ENCODE data around the gene APC2.

APC2 gene

DNA sequence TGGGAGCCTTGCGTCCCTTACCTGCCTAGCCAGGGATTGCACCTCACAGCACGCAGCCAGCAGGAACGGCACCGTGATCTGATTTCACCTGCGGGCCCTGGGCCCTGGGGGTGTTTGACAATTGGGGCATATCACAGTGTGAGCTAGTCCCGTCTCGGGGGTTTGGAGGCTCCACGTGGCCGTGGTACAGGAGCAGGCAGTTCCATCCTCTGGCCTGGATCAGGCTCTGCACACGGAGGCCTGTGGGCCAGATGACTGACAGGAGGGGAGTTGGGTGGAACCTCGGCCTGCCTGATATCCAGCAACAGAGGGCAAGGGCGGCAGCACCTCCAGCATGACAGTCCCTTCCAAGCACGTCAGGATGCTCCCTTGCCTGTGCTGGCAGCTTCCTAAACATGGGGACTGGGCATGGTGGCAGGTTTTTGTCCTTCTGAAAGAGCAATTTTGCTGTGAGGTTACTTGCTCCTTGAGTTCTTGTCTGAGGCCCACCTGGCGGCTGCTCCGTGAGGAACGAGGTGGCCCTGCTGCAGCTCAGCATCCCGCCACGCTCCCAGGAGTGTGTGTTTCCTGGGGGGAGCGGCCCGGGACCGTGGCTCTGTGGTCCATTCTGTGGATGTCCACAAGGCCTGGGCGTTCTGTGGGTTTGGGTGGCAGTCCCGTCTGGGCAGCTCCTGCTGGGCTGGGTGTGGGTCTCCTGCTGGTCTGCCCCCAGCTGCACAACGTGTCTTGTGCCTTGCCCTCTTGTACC, 18.0 kb upstream of the APC2 start:
- DNase-seq: no peak

GRCh38 chr19:1432507-1432887, 17.4 kb upstream of the APC2 start:
- no peak for DNase-seq

GRCh38 chr19:1433119-1434039, 16.5 kb upstream of the APC2 start:
- no peak for DNase-seq

DNA sequence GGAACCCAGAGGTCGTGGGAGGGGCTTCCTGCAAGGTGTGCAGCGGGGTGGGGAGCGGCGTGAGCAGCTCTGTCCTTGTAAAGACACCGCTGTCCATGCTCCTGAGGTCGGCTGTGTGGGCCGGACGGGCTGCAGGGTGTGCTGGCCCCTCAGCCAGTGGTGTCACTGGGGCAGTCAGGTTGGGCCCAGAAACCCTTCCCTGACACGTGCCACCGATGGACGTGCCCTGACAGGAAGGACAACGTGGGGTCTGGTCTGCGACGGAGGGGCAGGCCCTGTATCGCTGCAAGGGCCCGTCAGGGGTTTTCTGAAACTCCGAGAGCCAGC, 15.9 kb upstream of the APC2 start:
- DNase-seq: no peak

DNA sequence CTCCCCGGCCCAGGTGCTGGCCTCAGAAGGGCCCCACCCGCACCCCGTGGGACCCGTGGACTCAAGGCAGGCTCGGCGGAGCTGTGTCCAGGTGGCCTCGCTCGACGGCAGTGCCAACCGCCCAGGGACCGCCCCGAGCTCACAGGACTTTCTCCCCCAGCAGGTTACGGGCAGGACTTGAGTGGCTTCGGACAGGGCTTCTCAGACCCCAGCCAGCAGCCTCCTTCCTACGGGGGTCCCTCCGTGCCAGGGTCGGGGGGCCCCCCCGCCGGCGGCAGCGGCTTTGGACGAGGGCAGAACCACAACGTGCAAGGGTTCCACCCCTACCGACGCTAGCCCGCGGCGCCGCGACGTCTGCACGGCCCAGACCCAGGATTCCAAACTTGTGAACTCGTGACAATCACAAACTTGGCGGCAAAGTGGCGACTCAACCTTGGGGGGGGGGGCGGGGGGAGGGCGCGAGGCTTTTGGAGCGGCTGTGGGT, 15.3 kb upstream of the APC2 start:
- DNase-seq: no peak

DNA sequence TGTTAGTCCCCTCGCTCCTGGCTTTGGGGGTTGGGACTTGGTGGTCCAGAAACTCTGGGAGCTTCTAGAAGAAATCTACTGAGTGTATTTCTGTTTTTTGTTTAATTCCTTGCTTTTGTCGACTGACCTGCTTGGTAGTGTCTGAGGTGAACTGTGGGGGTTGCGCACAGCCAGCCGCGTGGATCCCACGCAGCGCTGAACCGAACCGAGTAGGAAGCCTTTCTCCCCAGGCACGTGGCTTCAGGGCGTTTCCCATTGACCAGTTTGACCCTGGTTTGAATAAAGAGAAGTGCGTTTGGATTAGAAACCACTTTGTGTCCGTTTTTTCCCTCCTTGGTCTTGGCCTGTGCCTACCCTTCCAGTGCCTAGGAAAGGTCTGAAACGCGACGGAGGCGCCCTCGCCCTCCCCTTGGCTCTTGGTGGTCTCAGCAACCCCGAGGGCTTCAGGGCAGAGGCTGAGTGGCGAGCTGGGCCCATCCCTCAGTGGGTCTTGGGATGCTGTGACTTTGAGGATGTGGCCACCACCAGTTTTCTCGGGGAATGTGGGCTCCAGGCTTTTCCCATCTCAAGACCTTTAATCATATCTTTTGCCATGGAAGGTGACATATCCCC, 14.4 kb upstream of the APC2 start:
- DNase-seq: no peak

DNA sequence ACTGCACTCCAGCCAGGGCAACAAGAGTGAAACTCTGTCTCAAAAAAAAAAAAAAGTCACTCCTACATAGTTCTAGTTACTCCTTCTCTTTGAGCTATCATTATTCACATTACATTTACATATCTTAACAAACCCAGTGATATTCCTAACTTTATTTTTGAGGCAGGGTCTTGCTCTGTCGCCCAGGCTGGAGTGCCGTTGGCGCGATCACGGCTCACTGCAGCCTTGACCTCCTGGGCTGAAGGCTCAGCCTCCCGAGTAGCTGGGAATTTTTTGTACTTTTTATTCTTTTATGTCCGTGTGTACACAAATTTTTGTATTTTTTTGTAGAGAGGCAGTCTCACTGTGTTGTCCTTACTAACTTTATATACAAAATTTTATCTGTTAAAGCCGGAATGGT, 12.3 kb upstream of the APC2 start:
- DNase-seq: no peak

- peak; percentile 95 for DNase-seq
These were observed 11.6 kb upstream of the APC2 start, which contains the start of gene RPS15 for GRCh38 chr19:1438035-1438932. RPS15 (plus strand) TSS chr19:1438396; CDS start chr19:1438426, 30 bp downstream.

DNA sequence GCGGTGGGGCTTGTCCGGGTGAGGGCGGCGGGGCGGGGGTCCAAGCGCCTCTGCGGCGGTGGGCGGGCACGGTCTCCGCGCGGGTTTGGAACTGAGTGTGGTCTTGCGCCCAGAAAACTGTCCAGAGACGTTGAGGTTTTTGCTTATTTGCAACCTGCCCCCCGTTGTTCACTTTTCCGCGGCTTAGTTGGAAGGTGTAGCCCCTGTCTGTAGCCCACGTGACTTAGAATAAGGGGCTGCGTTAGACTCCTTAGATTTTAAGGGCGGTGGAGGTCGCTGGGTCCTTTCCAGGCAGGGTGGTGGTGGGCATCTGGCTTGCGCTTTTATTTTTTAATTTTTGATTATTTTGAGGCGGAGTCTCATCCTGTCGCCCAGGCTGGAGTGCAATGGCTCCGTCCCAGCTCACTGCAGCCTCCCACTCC, 11.0 kb upstream of the APC2 start:
- no peak for DNase-seq

DNA sequence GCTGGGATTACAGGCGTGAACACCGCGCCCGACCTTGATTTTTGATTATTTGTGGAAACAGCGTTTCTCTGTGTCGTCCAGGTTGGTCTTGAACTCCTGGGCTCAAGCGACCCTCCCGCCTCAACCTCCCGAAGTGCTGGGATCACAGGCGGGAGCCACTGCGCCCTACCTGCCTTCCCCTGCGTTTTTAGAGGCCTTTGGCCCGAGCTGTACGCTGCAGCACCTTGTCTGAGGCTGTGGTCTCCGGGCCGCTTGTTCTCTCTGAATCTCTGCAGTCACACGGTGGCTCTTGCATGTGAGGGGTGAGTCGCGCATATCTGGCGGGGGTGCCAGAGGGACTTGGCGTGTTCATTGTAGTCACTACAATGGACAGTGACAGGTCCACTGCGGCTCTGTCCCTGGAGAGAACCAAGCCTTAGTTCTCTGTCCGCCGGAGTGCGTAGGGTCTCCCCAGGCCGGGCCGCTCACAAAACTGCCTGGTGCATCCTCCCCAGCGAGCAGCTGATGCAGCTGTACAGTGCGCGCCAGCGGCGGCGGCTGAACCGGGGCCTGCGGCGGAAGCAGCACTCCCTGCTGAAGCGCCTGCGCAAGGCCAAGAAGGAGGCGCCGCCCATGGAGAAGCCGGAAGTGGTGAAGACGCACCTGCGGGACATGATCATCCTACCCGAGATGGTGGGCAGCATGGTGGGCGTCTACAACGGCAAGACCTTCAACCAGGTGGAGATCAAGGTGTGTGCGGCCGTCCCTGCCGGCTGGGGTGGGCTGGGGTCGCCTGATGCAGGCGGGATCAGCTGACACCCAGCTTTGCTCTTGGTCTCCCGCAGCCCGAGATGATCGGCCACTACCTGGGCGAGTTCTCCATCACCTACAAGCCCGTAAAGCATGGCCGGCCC, 10.2 kb upstream of the APC2 start:
- peak; percentile 29 for DNase-seq

GRCh38 chr19:1440418-1440801, 9.5 kb upstream of the APC2 start:
- DNase-seq: no peak

DNA sequence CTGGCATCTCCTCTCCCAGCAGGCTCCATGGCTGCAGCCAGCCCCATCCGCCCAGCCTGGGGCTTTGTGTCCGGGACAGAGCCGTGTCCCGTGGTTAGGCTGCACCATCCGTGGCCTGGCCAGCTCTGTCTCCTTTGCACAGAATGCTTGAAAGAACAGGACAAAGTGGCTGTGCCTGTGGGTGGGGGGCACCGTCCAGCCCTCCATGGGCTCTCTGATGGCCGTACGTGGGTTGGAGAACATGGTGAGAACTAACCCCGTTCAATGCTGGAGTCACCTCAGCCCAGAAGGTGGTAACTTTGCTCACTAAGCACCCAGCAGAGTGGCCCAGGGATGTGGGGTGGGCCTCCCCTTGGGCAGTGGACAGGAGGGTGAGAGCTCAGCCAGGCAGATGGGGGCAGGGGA, 8.9 kb upstream of the APC2 start:
- DNase-seq: no peak

- DNase-seq: no peak
These were observed 8.1 kb upstream of the APC2 start for GRCh38 chr19:1441677-1442438.

DNA sequence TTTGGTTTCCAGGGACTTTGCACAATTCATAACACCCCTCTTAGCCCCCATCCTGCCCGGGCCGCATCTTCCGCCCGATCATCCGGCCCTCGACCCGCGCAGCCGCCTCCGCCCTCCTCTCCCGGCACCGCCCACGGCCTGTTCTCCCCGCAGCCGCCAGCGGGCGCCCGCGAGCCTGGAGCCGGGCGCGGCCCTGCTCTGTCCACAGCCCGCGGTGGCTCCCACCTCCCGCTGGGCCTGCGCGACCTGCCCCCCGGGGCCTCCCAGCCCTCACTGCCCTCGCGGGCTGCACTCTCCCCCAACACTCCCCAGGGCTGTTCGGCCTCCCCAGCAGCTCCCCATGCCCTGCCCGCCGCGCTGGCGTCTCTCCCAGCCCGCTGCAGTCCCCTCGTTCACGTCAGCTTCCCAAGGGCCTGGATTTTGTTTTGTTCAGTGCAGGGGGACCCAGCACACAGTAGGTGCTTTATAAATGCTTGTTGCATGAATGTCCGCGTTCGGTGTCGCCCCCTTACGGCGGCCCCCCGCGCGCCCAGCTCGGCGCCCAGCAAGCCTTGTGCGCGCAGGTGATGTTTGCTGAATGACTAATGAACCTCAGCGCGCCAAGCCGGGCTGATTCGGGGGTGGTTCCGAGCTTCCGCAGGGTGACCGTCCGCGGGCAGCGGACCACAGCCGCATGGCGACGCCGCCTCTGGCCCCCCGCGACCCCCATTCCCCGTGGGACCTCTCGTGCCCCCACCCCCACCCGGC, 4.6 kb upstream of the APC2 start:
- DNase-seq: peak; percentile 81

GRCh38 chr19:1445932-1446712, 3.8 kb upstream of the APC2 start:
- no peak for DNase-seq

DNA sequence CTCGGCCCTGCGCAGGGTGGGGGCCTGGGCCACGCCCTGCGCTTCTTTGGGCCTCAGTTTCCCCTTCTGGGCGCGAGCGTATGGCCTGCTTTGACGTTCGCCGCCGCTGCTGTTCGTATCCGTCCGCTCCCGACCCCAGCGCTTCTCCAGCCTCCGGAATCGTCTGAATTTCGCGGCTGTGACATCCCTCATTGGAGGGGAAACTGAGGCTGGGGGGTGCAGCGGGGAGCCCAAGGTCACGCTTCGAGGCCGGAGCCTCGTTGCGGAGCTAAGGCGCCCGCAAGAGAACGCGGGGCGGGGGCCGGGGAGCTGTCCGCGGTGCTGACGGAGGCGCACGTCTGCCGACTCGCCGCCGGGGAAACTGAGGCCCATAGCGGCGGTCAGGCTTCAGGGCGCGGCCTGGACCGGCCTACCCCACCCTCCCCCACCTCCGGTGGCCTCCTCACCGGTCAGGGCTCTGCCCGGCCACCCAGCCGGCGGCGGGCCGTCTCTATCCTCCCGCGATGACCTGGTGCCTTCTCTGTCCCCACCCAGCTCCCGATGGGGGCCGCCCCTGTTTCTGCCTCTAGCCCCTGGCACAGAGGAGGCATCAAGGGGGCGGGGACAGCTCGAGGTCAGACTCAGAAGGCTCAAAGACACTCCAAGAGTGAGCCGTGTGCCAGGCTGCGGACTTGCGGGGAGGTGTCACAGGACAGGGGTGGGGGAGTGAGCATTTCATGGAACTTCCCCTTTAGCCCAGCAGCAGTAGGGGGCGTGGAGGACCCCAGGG, 3.0 kb upstream of the APC2 start:
- DNase-seq: peak; percentile 31

GRCh38 chr19:1447504-1447903, 2.4 kb upstream of the APC2 start:
- DNase-seq: no peak

DNA sequence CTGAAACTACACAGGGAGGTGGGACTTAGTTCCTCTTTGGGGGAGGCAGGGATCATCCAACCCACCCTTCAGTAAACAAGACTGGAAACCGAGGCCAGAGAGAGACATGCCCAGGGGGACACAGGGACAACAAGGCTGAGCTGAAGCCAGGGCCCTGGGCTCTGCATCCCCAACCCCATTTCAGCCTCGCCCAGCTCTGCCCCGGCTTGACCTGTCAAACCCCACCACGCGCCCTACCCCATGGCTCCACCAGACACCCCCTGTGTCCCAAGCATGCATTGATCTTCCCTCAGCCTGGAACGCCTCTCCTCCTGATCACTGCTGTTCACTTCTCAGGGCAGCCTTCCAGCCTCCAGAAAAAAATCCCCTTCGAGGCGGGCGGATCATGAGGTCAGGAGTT, 2.0 kb upstream of the APC2 start:
- no peak for DNase-seq
